ENCODE results near the gene PSKH1. TPM values are rescaled to one million over a fixed set of nuclear protein-coding genes. Genes with fewer than 3 reads are reported as not detected.

Gene PSKH1
- total RNA-seq, 2 donors from 2014 or later, result 32.1 to 37.4 TPM

- H3K4me3 Mint-ChIP-seq, result no peak overlapping the region
- H3K4me3 ChIP-seq (ENCODE audit: low read length), result no peak overlapping the region
- WGBS, 2 experiments (ENCODE audit: insufficient coverage in 1 of 2, insufficient read length in 1 of 2), result 91 to 96% methylated on average over 10 to 28 of the region's 28 CpGs
- no peak overlapping the region for H3K27ac Mint-ChIP-seq
- H3K4me1 Mint-ChIP-seq, result peaks cover 6% of the 10 kb centered on the region
- H3K27me3 ChIP-seq (ENCODE audit: control insufficient read depth, insufficient read depth, low read length, poor library complexity, severe bottlenecking), result no peaks in the 10 kb centered on the region
- no peaks in the 10 kb centered on the region for H3K27me3 Mint-ChIP-seq (ENCODE audit: insufficient read depth)
- no peak overlapping the region for H3K27ac ChIP-seq (ENCODE audit: low read depth, low read length)
- DNase-seq, result no peak
- H3K36me3 ChIP-seq (ENCODE audit: control insufficient read depth, insufficient read depth, low read length), result peaks cover 38% of the 10 kb centered on the region
- peaks cover 29% of the 10 kb centered on the region for H3K36me3 Mint-ChIP-seq (ENCODE audit: low read depth)
- H3K4me1 ChIP-seq (ENCODE audit: control insufficient read depth, insufficient read depth, low read length), result peaks cover 10% of the 10 kb centered on the region
- H3K9me3 ChIP-seq (ENCODE audit: control insufficient read depth, low read length), result no peaks in the 10 kb centered on the region
- H3K9ac ChIP-seq (ENCODE audit: extremely low read depth, low read length, poor library complexity, severe bottlenecking), result no peak overlapping the region
- H3K9me3 Mint-ChIP-seq, result no peaks in the 10 kb centered on the region
- TF ChIP-seq, protein P1, sequence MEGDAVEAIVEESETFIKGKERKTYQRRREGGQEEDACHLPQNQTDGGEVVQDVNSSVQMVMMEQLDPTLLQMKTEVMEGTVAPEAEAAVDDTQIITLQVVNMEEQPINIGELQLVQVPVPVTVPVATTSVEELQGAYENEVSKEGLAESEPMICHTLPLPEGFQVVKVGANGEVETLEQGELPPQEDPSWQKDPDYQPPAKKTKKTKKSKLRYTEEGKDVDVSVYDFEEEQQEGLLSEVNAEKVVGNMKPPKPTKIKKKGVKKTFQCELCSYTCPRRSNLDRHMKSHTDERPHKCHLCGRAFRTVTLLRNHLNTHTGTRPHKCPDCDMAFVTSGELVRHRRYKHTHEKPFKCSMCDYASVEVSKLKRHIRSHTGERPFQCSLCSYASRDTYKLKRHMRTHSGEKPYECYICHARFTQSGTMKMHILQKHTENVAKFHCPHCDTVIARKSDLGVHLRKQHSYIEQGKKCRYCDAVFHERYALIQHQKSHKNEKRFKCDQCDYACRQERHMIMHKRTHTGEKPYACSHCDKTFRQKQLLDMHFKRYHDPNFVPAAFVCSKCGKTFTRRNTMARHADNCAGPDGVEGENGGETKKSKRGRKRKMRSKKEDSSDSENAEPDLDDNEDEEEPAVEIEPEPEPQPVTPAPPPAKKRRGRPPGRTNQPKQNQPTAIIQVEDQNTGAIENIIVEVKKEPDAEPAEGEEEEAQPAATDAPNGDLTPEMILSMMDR (conservative IDR thresholded peaks at IDR 0.05), result no peak
These were observed 54.0 kb downstream of the PSKH1 start for GRCh38 chr16:67946966-67947558.

DNA sequence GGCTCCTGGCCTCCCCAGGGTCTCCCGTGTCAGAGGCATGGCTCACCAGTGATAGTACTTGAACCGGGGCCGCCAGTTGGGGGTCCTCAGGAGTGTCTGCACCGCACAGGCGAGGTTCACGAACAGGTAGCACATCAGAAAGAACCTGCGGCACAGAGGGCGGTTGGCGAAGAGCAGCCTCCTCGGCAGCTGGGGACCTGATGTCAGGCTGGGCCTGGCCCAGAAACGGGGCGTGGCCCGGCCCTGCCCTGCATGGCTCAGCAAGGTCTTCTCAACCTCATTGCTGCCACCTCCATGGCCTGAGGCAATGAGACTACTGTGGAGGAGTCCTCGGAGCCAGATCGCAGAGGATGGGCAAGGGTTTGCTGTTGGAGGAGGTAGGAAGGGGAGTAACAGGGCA lies 55.0 kb downstream of the PSKH1 start:
- peaks cover 6% of the 10 kb centered on the region for H3K4me1 Mint-ChIP-seq
- WGBS, 2 experiments (ENCODE audit: insufficient coverage in 1 of 2, insufficient read length in 1 of 2), result 94 to 95% methylated on average over 15 of the region's 15 CpGs
- H3K9me3 ChIP-seq (ENCODE audit: control insufficient read depth, low read length), result no peaks in the 10 kb centered on the region
- no peak overlapping the region for H3K4me3 Mint-ChIP-seq
- no peak overlapping the region for H3K27ac Mint-ChIP-seq
- H3K4me3 ChIP-seq (ENCODE audit: low read length), result no peak overlapping the region
- no peak overlapping the region for H3K9ac ChIP-seq (ENCODE audit: extremely low read depth, low read length, poor library complexity, severe bottlenecking)
- no peak for DNase-seq
- H3K4me1 ChIP-seq (ENCODE audit: control insufficient read depth, insufficient read depth, low read length), result peaks cover 10% of the 10 kb centered on the region
- no peaks in the 10 kb centered on the region for H3K9me3 Mint-ChIP-seq
- TF ChIP-seq, protein P1 (conservative IDR thresholded peaks at IDR 0.05), result no peak
- H3K27me3 ChIP-seq (ENCODE audit: control insufficient read depth, insufficient read depth, low read length, poor library complexity, severe bottlenecking), result no peaks in the 10 kb centered on the region
- H3K36me3 ChIP-seq (ENCODE audit: control insufficient read depth, insufficient read depth, low read length), result peaks cover 37% of the 10 kb centered on the region
- H3K27me3 Mint-ChIP-seq (ENCODE audit: insufficient read depth), result no peaks in the 10 kb centered on the region
- no peak overlapping the region for H3K27ac ChIP-seq (ENCODE audit: low read depth, low read length)
- H3K36me3 Mint-ChIP-seq (ENCODE audit: low read depth), result peaks cover 30% of the 10 kb centered on the region

DNA sequence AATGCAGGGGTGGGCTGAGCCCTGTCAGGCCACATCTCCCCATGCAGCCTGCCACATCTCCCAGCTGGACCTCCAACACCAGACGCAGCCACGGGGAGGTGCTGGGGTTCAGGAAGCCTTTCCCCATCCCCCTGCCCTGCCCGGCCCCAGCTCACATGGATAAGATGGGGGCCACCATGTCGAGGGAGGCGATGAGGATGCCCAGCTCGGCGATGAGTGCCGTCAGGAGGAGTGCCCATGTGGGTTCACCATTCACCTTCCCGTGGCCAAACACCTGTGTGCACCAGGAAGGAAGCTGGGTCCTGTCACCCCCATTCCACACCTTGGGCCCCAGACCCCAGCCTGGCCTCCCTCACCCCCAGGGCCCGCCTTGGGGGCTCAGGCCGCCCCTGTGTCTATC lies 56.6 kb downstream of the PSKH1 start:
- 95 to 96% methylated on average over 9 to 11 of the region's 11 CpGs for WGBS, 2 experiments (ENCODE audit: insufficient coverage in 1 of 2, insufficient read length in 1 of 2)
- Mint-ChIP-seq H3K9me3 (no peaks in the 10 kb centered on the region), H3K27me3 (ENCODE audit: insufficient read depth) (no peaks in the 10 kb centered on the region), H3K4me3 (no peak overlapping the region), H3K4me1 (no peaks in the 10 kb centered on the region), H3K27ac (no peak overlapping the region), H3K36me3 (ENCODE audit: low read depth) (peaks cover 38% of the 10 kb centered on the region)
- Histone ChIP-seq H3K9ac (ENCODE audit: extremely low read depth, low read length, poor library complexity, severe bottlenecking) (no peak overlapping the region), H3K27me3 (ENCODE audit: control insufficient read depth, insufficient read depth, low read length, poor library complexity, severe bottlenecking) (no peaks in the 10 kb centered on the region), H3K36me3 (ENCODE audit: control insufficient read depth, insufficient read depth, low read length) (peaks cover 38% of the 10 kb centered on the region), H3K4me3 (ENCODE audit: low read length) (no peak overlapping the region), H3K27ac (ENCODE audit: low read depth, low read length) (no peak overlapping the region), H3K9me3 (ENCODE audit: control insufficient read depth, low read length) (no peaks in the 10 kb centered on the region), H3K4me1 (ENCODE audit: control insufficient read depth, insufficient read depth, low read length) (no peaks in the 10 kb centered on the region)
- TF ChIP-seq, protein P1 (conservative IDR thresholded peaks at IDR 0.05), result no peak
- no peak for DNase-seq
